ENCODE data around the gene TOLLIP. TPM values are rescaled to one million over a fixed set of nuclear protein-coding genes. Genes with fewer than 3 reads are reported as not detected.
A peak's percentile ranks its signal among the peaks of the same experiment; 100 is the strongest.

The TOLLIP gene
- total RNA-seq, 1 experiment from 2014 or later, result 78.3 TPM

GRCh38 chr11:1227551-1228100 lies 81.8 kb downstream of the TOLLIP start:
- H3K36me3 Mint-ChIP-seq (ENCODE audit: insufficient read depth, unreplicated experiment), result no peaks in the 10 kb centered on the region

GRCh38 chr11:1226986-1227550 lies 82.4 kb downstream of the TOLLIP start:
- Histone ChIP-seq H3K4me1 (no peaks in the 10 kb centered on the region), H3K9me3 (no peaks in the 10 kb centered on the region), H3K36me3 (ENCODE audit: control insufficient read depth, insufficient read depth, low read length) (no peaks in the 10 kb centered on the region), H3K27me3 (replicated peaks; ENCODE audit: control insufficient read depth, insufficient read depth, low read length) (no peaks in the 10 kb centered on the region), H3K4me3 (ENCODE audit: low read depth, low read length) (no peak overlapping the region)
- H3K9me3 Mint-ChIP-seq (ENCODE audit: unreplicated experiment), result no peaks in the 10 kb centered on the region
- no peaks in the 10 kb centered on the region for H3K36me3 Mint-ChIP-seq (ENCODE audit: insufficient read depth, unreplicated experiment)
- TF ChIP-seq CTCF (IDR thresholded peaks at IDR 0.05; ENCODE audit: insufficient read depth in 1 of 2, low read depth in 1 of 2, low read length in 1 of 2, severe bottlenecking in 1 of 2, unreplicated experiment in 1 of 2), result peak; percentile 37 to 50
- intact Hi-C loops (cut with micrococcal nuclease; ENCODE audit: unreplicated experiment), result no loop called here
- H3K27ac Mint-ChIP-seq (ENCODE audit: unreplicated experiment), result no peak overlapping the region
- peak in 1 of 2 experiments; percentile 32 for DNase-seq
- no peaks in the 10 kb centered on the region for H3K4me1 Mint-ChIP-seq (ENCODE audit: low read depth, unreplicated experiment)
- H3K4me3 Mint-ChIP-seq (ENCODE audit: unreplicated experiment), result no peak overlapping the region
- BruUV-seq (replicated peaks), result no TSS peak
- ChIA-PET CTCF (no interaction called here), POLR2A (interaction anchor here (0.6 kb wide), 1 partner anchor 25 kb away, joined by 3 read pairs; no protein-coding TSS in a partner anchor)
- H3K27me3 Mint-ChIP-seq (ENCODE audit: insufficient read depth, unreplicated experiment), result no peaks in the 10 kb centered on the region

More at GRCh38 chr11:1227551-1228100, 81.8 kb downstream of the TOLLIP start:
- H3K4me3 Mint-ChIP-seq (ENCODE audit: unreplicated experiment), result no peak overlapping the region
- H3K9me3 Mint-ChIP-seq (ENCODE audit: unreplicated experiment), result no peaks in the 10 kb centered on the region
- H3K27me3 ChIP-seq (replicated peaks; ENCODE audit: control insufficient read depth, insufficient read depth, low read length), result no peaks in the 10 kb centered on the region
- no peaks in the 10 kb centered on the region for H3K27me3 Mint-ChIP-seq (ENCODE audit: insufficient read depth, unreplicated experiment)
- ChIA-PET POLR2A (no interaction called here), CTCF (no interaction called here)
- H3K36me3 ChIP-seq (ENCODE audit: control insufficient read depth, insufficient read depth, low read length), result no peaks in the 10 kb centered on the region
- intact Hi-C loops (cut with micrococcal nuclease; ENCODE audit: unreplicated experiment), result no loop called here
- H3K9me3 ChIP-seq, result no peaks in the 10 kb centered on the region
- no peaks in the 10 kb centered on the region for H3K4me1 Mint-ChIP-seq (ENCODE audit: low read depth, unreplicated experiment)
- DNase-seq, result no peak
- no TSS peak for BruUV-seq (replicated peaks)
- no peak overlapping the region for H3K27ac Mint-ChIP-seq (ENCODE audit: unreplicated experiment)
- TF ChIP-seq CTCF (IDR thresholded peaks at IDR 0.05; ENCODE audit: insufficient read depth in 1 of 2, low read depth in 1 of 2, low read length in 1 of 2, severe bottlenecking in 1 of 2, unreplicated experiment in 1 of 2), result no peak
- H3K4me1 ChIP-seq, result no peaks in the 10 kb centered on the region
- H3K4me3 ChIP-seq (ENCODE audit: low read depth, low read length), result no peak overlapping the region

- no peaks in the 10 kb centered on the region for H3K36me3 Mint-ChIP-seq (ENCODE audit: insufficient read depth, unreplicated experiment)
- ChIA-PET POLR2A (interaction anchor here (0.6 kb wide), 1 partner anchor 24 kb away, joined by 3 read pairs; no protein-coding TSS in a partner anchor), CTCF (no interaction called here)
- H3K4me1 Mint-ChIP-seq (ENCODE audit: low read depth, unreplicated experiment), result no peaks in the 10 kb centered on the region
- no peaks in the 10 kb centered on the region for H3K36me3 ChIP-seq (ENCODE audit: control insufficient read depth, insufficient read depth, low read length)
- no TSS peak for BruUV-seq (replicated peaks)
- no peaks in the 10 kb centered on the region for H3K4me1 ChIP-seq
- no peak overlapping the region for H3K27ac Mint-ChIP-seq (ENCODE audit: unreplicated experiment)
- H3K4me3 Mint-ChIP-seq (ENCODE audit: unreplicated experiment), result no peak overlapping the region
- no peak overlapping the region for H3K4me3 ChIP-seq (ENCODE audit: low read depth, low read length)
- H3K27me3 ChIP-seq (replicated peaks; ENCODE audit: control insufficient read depth, insufficient read depth, low read length), result no peaks in the 10 kb centered on the region
- no peaks in the 10 kb centered on the region for H3K27me3 Mint-ChIP-seq (ENCODE audit: insufficient read depth, unreplicated experiment)
- peak in 1 of 2 experiments; percentile 13 for TF ChIP-seq CTCF (IDR thresholded peaks at IDR 0.05; ENCODE audit: insufficient read depth in 1 of 2, low read depth in 1 of 2, low read length in 1 of 2, severe bottlenecking in 1 of 2, unreplicated experiment in 1 of 2)
- H3K9me3 Mint-ChIP-seq (ENCODE audit: unreplicated experiment), result no peaks in the 10 kb centered on the region
- no peaks in the 10 kb centered on the region for H3K9me3 ChIP-seq
- peak in 1 of 2 experiments; percentile 38 for DNase-seq
- intact Hi-C loops (cut with micrococcal nuclease; ENCODE audit: unreplicated experiment), result no loop called here
These were observed 83.0 kb downstream of the TOLLIP start for GRCh38 chr11:1226226-1226985.

All from Caco-2 (cell line).